Measurements from ENCODE around the gene LRRN3.

DNA sequence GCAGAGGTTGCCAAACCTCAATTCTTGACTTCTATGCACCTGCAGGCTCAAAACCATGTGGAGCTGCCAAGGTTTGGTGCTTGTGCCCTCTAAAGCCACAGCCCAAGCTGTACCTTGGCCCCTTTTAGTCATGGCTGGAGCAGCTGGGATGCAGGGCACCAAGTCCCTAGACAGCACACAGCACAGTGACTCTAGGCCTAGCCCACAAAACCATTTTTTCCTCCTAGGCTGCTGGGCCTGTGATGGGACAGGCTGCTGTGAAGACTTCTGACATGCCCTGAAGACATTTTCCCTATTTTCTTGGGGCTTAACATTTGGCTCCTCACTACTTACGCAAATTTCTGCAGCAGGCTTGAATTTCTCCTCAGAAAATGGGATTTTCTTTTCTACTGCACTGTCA lies 27.8 kb upstream of the LRRN3 start:
- TF ChIP-seq, protein P1, sequence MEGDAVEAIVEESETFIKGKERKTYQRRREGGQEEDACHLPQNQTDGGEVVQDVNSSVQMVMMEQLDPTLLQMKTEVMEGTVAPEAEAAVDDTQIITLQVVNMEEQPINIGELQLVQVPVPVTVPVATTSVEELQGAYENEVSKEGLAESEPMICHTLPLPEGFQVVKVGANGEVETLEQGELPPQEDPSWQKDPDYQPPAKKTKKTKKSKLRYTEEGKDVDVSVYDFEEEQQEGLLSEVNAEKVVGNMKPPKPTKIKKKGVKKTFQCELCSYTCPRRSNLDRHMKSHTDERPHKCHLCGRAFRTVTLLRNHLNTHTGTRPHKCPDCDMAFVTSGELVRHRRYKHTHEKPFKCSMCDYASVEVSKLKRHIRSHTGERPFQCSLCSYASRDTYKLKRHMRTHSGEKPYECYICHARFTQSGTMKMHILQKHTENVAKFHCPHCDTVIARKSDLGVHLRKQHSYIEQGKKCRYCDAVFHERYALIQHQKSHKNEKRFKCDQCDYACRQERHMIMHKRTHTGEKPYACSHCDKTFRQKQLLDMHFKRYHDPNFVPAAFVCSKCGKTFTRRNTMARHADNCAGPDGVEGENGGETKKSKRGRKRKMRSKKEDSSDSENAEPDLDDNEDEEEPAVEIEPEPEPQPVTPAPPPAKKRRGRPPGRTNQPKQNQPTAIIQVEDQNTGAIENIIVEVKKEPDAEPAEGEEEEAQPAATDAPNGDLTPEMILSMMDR (tag by site-specific recombination; IDR thresholded peaks at IDR 0.05): no peak
- TF ChIP-seq, protein P2, sequence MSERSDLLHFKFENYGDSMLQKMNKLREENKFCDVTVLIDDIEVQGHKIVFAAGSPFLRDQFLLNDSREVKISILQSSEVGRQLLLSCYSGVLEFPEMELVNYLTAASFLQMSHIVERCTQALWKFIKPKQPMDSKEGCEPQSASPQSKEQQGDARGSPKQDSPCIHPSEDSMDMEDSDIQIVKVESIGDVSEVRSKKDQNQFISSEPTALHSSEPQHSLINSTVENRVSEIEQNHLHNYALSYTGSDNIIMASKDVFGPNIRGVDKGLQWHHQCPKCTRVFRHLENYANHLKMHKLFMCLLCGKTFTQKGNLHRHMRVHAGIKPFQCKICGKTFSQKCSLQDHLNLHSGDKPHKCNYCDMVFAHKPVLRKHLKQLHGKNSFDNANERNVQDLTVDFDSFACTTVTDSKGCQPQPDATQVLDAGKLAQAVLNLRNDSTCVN (tag by site-specific recombination; optimal IDR thresholded peaks at IDR 0.05): no peak
- TF ChIP-seq, protein P3, sequence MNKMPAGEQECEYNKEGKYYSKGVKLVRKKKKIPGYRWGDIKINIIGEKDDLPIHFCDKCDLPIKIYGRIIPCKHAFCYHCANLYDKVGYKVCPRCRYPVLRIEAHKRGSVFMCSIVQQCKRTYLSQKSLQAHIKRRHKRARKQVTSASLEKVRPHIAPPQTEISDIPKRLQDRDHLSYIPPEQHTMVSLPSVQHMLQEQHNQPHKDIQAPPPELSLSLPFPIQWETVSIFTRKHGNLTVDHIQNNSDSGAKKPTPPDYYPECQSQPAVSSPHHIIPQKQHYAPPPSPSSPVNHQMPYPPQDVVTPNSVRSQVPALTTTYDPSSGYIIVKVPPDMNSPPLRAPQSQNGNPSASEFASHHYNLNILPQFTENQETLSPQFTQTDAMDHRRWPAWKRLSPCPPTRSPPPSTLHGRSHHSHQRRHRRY (tag by site-specific recombination; IDR thresholded peaks at IDR 0.05): no peak
